ENCODE data around the gene CACNA2D3. TPM values are rescaled to one million over a fixed set of nuclear protein-coding genes. Genes with fewer than 3 reads are reported as not detected.

The CACNA2D3 gene
- total RNA-seq, 1 donor from 2014 or later: not detected

DNA sequence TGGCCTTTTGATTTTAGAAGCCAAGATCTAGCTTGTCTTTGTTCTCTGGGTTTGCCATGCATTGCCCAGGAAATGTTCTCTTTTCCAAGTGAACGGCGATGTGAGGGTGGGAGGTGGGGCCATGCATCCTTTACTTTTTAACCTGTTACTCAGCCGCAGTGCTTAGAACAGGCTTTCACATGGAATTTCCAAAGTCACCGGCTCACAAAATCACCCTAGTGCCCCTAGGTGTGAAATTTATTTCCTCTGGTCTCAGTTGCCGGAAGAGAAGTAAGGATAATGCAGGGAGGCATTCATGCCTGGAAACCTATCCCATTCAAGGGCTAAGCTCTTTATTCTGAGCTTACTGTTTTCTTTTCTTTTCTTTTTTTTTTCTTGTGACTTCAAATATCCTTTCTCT, 93.2 kb downstream of the CACNA2D3 start:
- H3K4me3 Mint-ChIP-seq: no peak overlapping the region
- H3K4me3 ChIP-seq: no peak overlapping the region
- H3K36me3 Mint-ChIP-seq: no peaks in the 10 kb centered on the region
- no peak overlapping the region for H2AFZ ChIP-seq (replicated peaks)
- peaks cover 8% of the 10 kb centered on the region for H3K4me1 ChIP-seq
- peaks cover 4% of the 10 kb centered on the region for H3K27me3 Mint-ChIP-seq (ENCODE audit: insufficient read depth, low read depth)
- H3K9me3 Mint-ChIP-seq: peaks cover 5% of the 10 kb centered on the region
- H3K27ac ChIP-seq: no peak overlapping the region
- no peaks in the 10 kb centered on the region for H4K20me1 ChIP-seq (ENCODE audit: low read depth)
- H3K79me2 ChIP-seq (ENCODE audit: low read depth): no peaks in the 10 kb centered on the region
- TF ChIP-seq, protein P1, sequence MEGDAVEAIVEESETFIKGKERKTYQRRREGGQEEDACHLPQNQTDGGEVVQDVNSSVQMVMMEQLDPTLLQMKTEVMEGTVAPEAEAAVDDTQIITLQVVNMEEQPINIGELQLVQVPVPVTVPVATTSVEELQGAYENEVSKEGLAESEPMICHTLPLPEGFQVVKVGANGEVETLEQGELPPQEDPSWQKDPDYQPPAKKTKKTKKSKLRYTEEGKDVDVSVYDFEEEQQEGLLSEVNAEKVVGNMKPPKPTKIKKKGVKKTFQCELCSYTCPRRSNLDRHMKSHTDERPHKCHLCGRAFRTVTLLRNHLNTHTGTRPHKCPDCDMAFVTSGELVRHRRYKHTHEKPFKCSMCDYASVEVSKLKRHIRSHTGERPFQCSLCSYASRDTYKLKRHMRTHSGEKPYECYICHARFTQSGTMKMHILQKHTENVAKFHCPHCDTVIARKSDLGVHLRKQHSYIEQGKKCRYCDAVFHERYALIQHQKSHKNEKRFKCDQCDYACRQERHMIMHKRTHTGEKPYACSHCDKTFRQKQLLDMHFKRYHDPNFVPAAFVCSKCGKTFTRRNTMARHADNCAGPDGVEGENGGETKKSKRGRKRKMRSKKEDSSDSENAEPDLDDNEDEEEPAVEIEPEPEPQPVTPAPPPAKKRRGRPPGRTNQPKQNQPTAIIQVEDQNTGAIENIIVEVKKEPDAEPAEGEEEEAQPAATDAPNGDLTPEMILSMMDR (IDR thresholded peaks at IDR 0.05): no peak
- TF ChIP-seq EZH2 (IDR thresholded peaks at IDR 0.05) (no peak), EZH2phosphoT487 (IDR thresholded peaks at IDR 0.05) (no peak)
- DNase-seq (ENCODE audit: low spot score): peak; percentile 25
- no peaks in the 10 kb centered on the region for H3K9me3 ChIP-seq (ENCODE audit: low read depth)
- no peak overlapping the region for H3K27ac Mint-ChIP-seq
- H3K4me2 ChIP-seq: no peak overlapping the region
- H3K27me3 ChIP-seq: no peaks in the 10 kb centered on the region
- H3F3A ChIP-seq (ENCODE audit: low read depth): no peaks in the 10 kb centered on the region
- H3K36me3 ChIP-seq: no peaks in the 10 kb centered on the region
- H3K9ac ChIP-seq: no peak overlapping the region
- H3K4me1 Mint-ChIP-seq: peaks cover 13% of the 10 kb centered on the region

DNA sequence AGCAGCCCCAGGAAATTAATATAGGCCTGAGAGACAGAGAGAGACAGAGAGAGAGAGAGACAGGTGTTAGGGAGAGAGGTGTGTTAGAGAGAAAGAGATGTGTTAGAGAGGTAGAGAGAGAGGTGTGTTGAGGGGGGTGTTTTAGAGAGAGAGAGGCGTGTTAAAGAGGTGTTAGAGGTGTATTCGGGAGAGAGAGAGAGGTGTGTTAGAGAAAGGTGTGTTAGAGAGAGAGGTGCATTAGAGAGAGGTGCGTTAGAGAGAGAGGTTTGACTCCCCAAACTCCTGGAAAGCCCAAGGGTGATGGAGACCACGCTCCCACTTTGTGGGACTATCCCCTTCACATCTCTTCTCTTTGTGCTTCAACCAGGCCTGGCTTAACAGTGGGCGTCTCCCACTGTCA, 95.5 kb downstream of the CACNA2D3 start:
- Histone ChIP-seq H3K27ac (no peak overlapping the region), H3K4me3 (no peak overlapping the region), H3K79me2 (ENCODE audit: low read depth) (no peaks in the 10 kb centered on the region), H3K9ac (no peak overlapping the region), H4K20me1 (ENCODE audit: low read depth) (no peaks in the 10 kb centered on the region), H3K9me3 (ENCODE audit: low read depth) (no peaks in the 10 kb centered on the region), H2AFZ (replicated peaks) (no peak overlapping the region), H3K27me3 (no peaks in the 10 kb centered on the region), H3F3A (ENCODE audit: low read depth) (no peaks in the 10 kb centered on the region), H3K36me3 (no peaks in the 10 kb centered on the region), H3K4me1 (peaks cover 8% of the 10 kb centered on the region), H3K4me2 (no peak overlapping the region)
- H3K27ac Mint-ChIP-seq: no peak overlapping the region
- no peak overlapping the region for H3K4me3 Mint-ChIP-seq
- no peaks in the 10 kb centered on the region for H3K27me3 Mint-ChIP-seq (ENCODE audit: insufficient read depth, low read depth)
- peaks cover 3% of the 10 kb centered on the region for H3K9me3 Mint-ChIP-seq
- peaks cover 13% of the 10 kb centered on the region for H3K4me1 Mint-ChIP-seq
- DNase-seq (ENCODE audit: low spot score): no peak
- TF ChIP-seq, protein P1 (IDR thresholded peaks at IDR 0.05): no peak
- TF ChIP-seq EZH2 (IDR thresholded peaks at IDR 0.05): no peak
- TF ChIP-seq EZH2phosphoT487 (IDR thresholded peaks at IDR 0.05): no peak
- H3K36me3 Mint-ChIP-seq: no peaks in the 10 kb centered on the region

DNA sequence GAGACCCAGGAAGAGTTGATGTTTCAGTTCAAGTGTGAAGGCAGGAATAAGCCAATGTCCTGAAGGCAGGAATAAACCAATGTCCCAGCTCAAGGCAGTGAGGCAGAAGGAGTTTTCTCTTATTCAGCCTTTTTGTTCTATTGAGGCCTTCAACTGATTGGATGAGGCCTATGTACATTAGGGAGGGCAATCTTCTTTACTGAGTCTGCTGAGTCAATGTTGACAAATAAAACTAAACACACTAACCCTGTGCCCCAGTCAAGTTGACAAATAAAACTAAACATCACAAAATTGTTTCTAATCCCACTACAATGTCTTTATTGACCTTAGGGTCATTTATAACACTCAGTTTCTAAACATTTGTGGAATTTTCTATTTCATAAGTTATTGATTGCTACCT, 100.0 kb downstream of the CACNA2D3 start:
- H3K4me2 ChIP-seq: no peak overlapping the region
- H3K9ac ChIP-seq: no peak overlapping the region
- no peaks in the 10 kb centered on the region for H3K79me2 ChIP-seq (ENCODE audit: low read depth)
- H3K36me3 ChIP-seq: no peaks in the 10 kb centered on the region
- Mint-ChIP-seq H3K4me3 (no peak overlapping the region), H3K9me3 (no peaks in the 10 kb centered on the region), H3K27ac (peak overlapping the region; percentile 54), H3K4me1 (peaks cover 9% of the 10 kb centered on the region), H3K36me3 (no peaks in the 10 kb centered on the region), H3K27me3 (ENCODE audit: insufficient read depth, low read depth) (no peaks in the 10 kb centered on the region)
- no peak overlapping the region for H3K27ac ChIP-seq
- H3K9me3 ChIP-seq (ENCODE audit: low read depth): no peaks in the 10 kb centered on the region
- H3K4me1 ChIP-seq: no peaks in the 10 kb centered on the region
- H3K27me3 ChIP-seq: no peaks in the 10 kb centered on the region
- no peaks in the 10 kb centered on the region for H4K20me1 ChIP-seq (ENCODE audit: low read depth)
- H2AFZ ChIP-seq (replicated peaks): no peak overlapping the region
- H3F3A ChIP-seq (ENCODE audit: low read depth): no peaks in the 10 kb centered on the region
- no peak overlapping the region for H3K4me3 ChIP-seq
- no peak for DNase-seq (ENCODE audit: low spot score)
- no peak for TF ChIP-seq EZH2 (IDR thresholded peaks at IDR 0.05)
- TF ChIP-seq EZH2phosphoT487 (IDR thresholded peaks at IDR 0.05): no peak
- TF ChIP-seq, protein P1 (IDR thresholded peaks at IDR 0.05): no peak
